ENCODE measurements around the gene COL1A2. TPM values are rescaled to one million over a fixed set of nuclear protein-coding genes. Genes with fewer than 3 reads are reported as not detected.

Gene COL1A2
- total and polyA plus RNA-seq, 2 of the 4 experiments (the other 2 are of a cell fraction), result 1,211 to 4,454 TPM

DNA sequence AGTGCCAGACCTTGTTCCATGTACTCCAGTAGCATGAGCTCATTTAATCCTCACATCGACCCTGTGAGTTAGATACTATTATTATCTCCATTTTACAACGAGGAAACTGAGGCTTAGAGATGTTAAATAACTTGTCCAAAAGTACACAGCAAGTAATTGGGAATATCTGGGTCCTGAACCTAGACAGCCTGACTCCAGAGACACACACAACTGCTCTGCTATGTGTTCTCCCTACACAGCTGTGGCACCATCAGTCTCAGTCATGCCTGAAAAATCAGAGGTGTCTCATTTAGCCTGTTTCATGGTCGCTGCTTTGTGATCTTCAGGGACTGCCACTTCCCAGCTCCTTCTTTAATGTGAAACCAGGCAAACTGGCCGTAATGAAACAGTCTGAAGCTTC is 56.5 kb downstream of the COL1A2 start:
- H2BK20ac ChIP-seq (ENCODE audit: low read depth, low read length), result no peak overlapping the region
- no peak overlapping the region for H3K14ac ChIP-seq (replicated peaks; ENCODE audit: low read depth, low read length)
- ATAC-seq (ENCODE audit: low read depth) (no peak), DNase-seq (no peak)
- no peak overlapping the region for H2BK5ac ChIP-seq (ENCODE audit: low read depth, low read length, poor library complexity, severe bottlenecking)
- no peaks in the 10 kb centered on the region for H3K79me1 ChIP-seq (ENCODE audit: low read depth in 1 of 2, low read length in 2 of 2)
- H2AK5ac ChIP-seq (ENCODE audit: low read depth, low read length), result no peak overlapping the region
- peaks cover 2% of the 10 kb centered on the region for H3K27me3 ChIP-seq (ENCODE audit: control insufficient read depth, insufficient read depth, low read length)
- in situ Hi-C loops (cut with MboI; ENCODE audit: low sequenced_read_pairs), result loop anchor here (10.0 to 25.0 kb wide), 2 partner anchors 736 to 1024 kb away; no protein-coding TSS in a partner anchor
- H3K9me3 ChIP-seq (ENCODE audit: control insufficient read depth, insufficient read depth, low read length), result 0 out of 2 replicates have a peak, but pooled peaks cover 3% of the 10 kb centered on the region
- H3K23ac ChIP-seq (ENCODE audit: low read depth, low read length), result no peak overlapping the region
- ChIA-PET POLR2A (ENCODE audit: unreplicated experiment) (no interaction called here), CTCF (interaction anchor here (1.3 to 2.5 kb wide), 2 partner anchors 796 to 1025 kb away, joined by 3 to 12 read pairs; no protein-coding TSS in a partner anchor)
- no TSS peak for BruUV-seq (replicated peaks)
- H3K9me1 ChIP-seq (ENCODE audit: insufficient read depth, low read length), result no peaks in the 10 kb centered on the region
- no peak overlapping the region for H2AK9ac ChIP-seq (replicated peaks; ENCODE audit: low read depth, low read length, poor library complexity)
- intact Hi-C loops (cut with micrococcal nuclease), result loop anchor here (2.0 kb wide), 1 partner anchor 204 kb away; no protein-coding TSS in a partner anchor
- H2BK15ac ChIP-seq (ENCODE audit: low read depth, low read length), result no peak overlapping the region
- TF ChIP-seq RFX5 (IDR thresholded peaks at IDR 0.05; ENCODE audit: low read depth, low read length) (no peak), CHD1 (IDR thresholded peaks at IDR 0.05; ENCODE audit: low read depth, low read length) (no peak), FOS (IDR thresholded peaks at IDR 0.05; ENCODE audit: low read depth, low read length) (no peak), SMC3 (IDR thresholded peaks at IDR 0.05; ENCODE audit: low read depth, low read length) (no peak), BHLHE40 (IDR thresholded peaks at IDR 0.05; ENCODE audit: low read depth, low read length) (no peak)
- H4K5ac ChIP-seq (ENCODE audit: low read depth, low read length), result no peak overlapping the region
- no peak overlapping the region for H3K4me2 ChIP-seq (ENCODE audit: low read depth, low read length)
- H4K20me1 ChIP-seq (ENCODE audit: insufficient read depth, low read length), result no peaks in the 10 kb centered on the region
- H3K9ac ChIP-seq (ENCODE audit: low read depth, low read length), result no peak overlapping the region
- H3K27ac ChIP-seq (ENCODE audit: insufficient read depth, low read length), result no peak overlapping the region
- WGBS, 2 experiments (ENCODE audit: extremely low coverage in 2 of 2, insufficient read length in 1 of 2), result no CpG with 5 or more reads among the region's 4 CpGs
- no peak overlapping the region for H3K4ac ChIP-seq (ENCODE audit: low read depth, low read length)
- H3K18ac ChIP-seq (ENCODE audit: low read depth, low read length), result no peak overlapping the region; the same call in 1 of the 2 replicates
- H3K4me3 ChIP-seq (ENCODE audit: insufficient read depth, low read depth, low read length), result no peak overlapping the region
- H3K56ac ChIP-seq (ENCODE audit: extremely low read depth, insufficient read depth, low read length), result no peak overlapping the region
- H3K36me3 ChIP-seq (ENCODE audit: control insufficient read depth, insufficient read depth, low read length), result no peaks in the 10 kb centered on the region
- H4K8ac ChIP-seq (ENCODE audit: low read depth in 2 of 2, low read length in 2 of 2), result no peak overlapping the region
- H4K91ac ChIP-seq (ENCODE audit: insufficient read depth, low read depth, low read length), result no peak overlapping the region
- peak overlapping the region; percentile 26 for H2AFZ ChIP-seq (replicated peaks; ENCODE audit: low read length, poor library complexity)
- dilution Hi-C loops (cut with HindIII; ENCODE audit: low sequenced_read_pairs, unreplicated experiment), result no loop called here
- H3K4me1 ChIP-seq (ENCODE audit: control insufficient read depth, insufficient read depth, low read length), result peaks cover 1% of the 10 kb centered on the region; the same call in 1 of the 2 replicates
- H2BK120ac ChIP-seq (ENCODE audit: low read depth, low read length), result no peak overlapping the region
